ENCODE results near the gene PRKD1.

The PRKD1 gene

GRCh38 chr14:29580763-29581162 lies 346.9 kb downstream of the PRKD1 start:
- DNase-seq, result no peak

- no peak for DNase-seq
Observed at GRCh38 chr14:29579838-29580237, 347.8 kb downstream of the PRKD1 start.

DNA sequence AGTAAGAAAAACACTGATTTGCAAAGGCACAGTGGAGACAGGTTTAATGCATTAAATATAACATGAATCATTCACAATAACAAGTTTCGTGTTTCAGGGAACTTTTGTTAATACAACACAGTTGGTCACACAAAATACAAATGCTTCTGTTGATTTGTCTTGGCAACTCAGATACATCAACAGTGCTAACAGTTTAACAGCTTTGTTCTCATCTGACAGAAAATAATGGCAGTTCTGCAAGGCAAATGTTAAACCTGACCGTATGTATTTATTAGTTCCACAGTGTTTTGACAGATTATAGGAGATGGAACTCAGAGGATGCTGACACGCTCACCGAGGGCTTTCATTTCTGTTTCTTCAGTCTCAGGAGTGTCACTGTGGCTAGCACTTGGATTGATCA lies 350.7 kb downstream of the PRKD1 start:
- DNase-seq, result no peak

GRCh38 chr14:29569194-29569593 lies 358.5 kb downstream of the PRKD1 start:
- DNase-seq, result no peak

- DNase-seq, result no peak
Observed at GRCh38 chr14:29566194-29566593, 361.5 kb downstream of the PRKD1 start.

DNA sequence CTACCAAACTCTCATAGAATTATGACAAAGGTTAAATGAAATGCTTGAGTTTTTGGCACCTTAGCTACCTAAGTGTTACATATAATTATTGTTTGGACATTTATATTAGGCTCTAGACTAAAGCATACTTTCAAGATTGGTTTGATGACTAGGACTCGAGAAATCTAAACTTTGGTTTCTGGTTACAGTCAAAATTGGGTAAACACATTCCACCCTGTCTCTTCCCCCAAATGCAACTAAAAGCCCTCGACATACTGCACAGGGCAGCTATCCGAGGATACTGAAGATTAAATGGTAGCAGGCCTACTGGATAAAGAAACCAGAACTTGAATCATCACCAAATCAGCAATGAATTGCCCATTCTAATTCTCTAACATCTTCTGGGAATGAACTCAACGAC lies 369.1 kb downstream of the PRKD1 start:
- DNase-seq, result no peak

GRCh38 chr14:29554335-29554734 lies 373.3 kb downstream of the PRKD1 start:
- no peak for DNase-seq

DNA sequence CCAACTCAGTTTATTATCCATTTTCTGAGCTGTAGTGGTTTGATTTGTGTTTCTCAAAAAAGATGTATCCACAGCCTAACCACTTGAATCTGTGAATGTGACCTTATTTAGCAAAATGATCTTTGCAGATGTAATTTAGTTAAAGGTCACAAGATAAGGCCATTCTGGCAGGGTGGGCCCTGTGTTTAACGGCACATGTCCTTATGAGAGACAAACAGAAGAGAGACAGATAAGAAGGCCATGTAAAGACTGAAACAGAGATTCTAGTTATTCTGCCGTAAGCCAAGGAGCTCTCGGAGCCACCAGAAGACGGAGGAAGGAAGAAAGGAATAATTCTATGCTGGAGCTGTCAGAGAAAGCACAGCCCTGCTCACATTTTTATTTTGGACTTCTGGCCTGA lies 374.2 kb downstream of the PRKD1 start:
- DNase-seq, result no peak

GRCh38 chr14:29548948-29549370 lies 378.7 kb downstream of the PRKD1 start:
- DNase-seq, result peak; percentile 26

- no peak for DNase-seq
Observed at GRCh38 chr14:29545714-29546113, 381.9 kb downstream of the PRKD1 start.

GRCh38 chr14:29536886-29537511 lies 390.6 kb downstream of the PRKD1 start:
- DNase-seq, result no peak

DNA sequence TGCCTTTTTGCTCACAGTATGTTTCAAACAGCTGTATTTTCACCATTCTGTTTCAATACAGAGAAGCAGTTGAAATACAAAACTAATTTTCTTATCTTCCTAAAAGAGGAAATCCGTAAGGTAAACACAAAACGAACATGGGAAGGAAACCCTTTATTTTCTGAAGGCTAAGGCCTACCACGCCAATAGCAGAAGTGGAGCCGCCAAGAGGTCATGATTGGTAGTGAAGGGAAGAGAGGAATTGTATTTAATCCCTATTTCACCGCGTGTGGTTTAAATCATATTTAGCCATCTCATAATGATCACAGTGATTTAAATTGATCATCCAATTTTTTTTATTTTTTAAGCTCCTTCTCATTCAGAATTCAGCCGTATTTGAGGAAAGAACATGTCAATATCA lies 398.2 kb downstream of the PRKD1 start:
- no peak for DNase-seq

DNA sequence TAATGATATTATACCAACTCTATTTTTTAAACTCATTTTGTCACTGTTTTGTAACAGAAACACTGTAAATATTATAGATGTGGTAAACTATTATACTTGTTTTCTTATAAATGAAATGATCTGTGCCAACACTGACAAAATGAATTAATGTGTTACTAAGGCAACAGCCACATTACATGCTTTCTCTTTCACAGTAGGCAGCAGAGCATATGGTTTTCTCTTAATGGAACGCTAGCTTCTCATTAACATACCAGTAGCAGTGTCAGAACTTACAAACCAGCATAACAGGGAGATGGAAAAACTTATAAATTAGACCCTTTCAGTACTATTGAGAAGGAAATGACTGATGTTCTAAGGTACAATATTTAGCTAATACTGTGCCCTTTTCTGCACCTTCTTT lies 398.8 kb downstream of the PRKD1 start:
- no peak for DNase-seq

GRCh38 chr14:29527286-29527685 lies 400.4 kb downstream of the PRKD1 start:
- no peak for DNase-seq

Data from activated CD4-positive, alpha-beta T cell treated with anti-CD3 and anti-CD28 coated beads, Interleukin-2, Interleukin-6, amounts not matched to agents 100 ng/mL and 50 ng/mL, durations not matched to agents 16 hours and 8 hours (primary cell).